ENCODE data around the gene COX19.

DNA sequence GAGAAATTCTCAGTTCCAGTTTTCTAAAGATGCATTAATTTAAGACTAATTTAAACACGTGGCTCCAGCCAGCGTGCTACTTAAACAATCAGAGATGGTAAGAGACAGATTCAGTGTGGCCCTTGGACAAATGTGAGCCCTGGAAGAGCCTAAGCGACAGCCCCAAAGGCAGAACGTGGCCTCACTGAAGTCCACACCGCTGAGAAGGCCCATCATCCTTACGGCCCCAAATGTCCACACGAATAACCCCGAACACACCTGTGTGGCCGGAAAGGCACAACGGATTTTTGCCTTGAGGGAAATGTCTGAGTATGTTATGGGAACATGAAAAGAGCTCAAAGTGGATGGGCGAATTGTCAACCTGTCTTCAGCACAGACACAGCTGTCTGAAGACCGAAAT, 3.2 kb downstream of the COX19 start:
- TF ChIP-seq POLR2AphosphoS5 (IDR thresholded peaks at IDR 0.05; ENCODE audit: low read depth) (no peak), JUNB (IDR thresholded peaks at IDR 0.05; ENCODE audit: unreplicated experiment) (no peak), EZH2phosphoT487 (IDR thresholded peaks at IDR 0.05; ENCODE audit: unreplicated experiment) (no peak), CREB1 (CRISPR knock-in tag; IDR thresholded peaks at IDR 0.05; ENCODE audit: low read depth) (no peak), EZH2 (IDR thresholded peaks at IDR 0.05; ENCODE audit: low read depth, unreplicated experiment) (no peak), ZNF331 (CRISPR knock-in tag; IDR thresholded peaks at IDR 0.05; ENCODE audit: low read depth) (no peak), NANOG (IDR thresholded peaks at IDR 0.05; ENCODE audit: borderline replicate concordance) (no peak)
- TF ChIP-seq, protein P1, sequence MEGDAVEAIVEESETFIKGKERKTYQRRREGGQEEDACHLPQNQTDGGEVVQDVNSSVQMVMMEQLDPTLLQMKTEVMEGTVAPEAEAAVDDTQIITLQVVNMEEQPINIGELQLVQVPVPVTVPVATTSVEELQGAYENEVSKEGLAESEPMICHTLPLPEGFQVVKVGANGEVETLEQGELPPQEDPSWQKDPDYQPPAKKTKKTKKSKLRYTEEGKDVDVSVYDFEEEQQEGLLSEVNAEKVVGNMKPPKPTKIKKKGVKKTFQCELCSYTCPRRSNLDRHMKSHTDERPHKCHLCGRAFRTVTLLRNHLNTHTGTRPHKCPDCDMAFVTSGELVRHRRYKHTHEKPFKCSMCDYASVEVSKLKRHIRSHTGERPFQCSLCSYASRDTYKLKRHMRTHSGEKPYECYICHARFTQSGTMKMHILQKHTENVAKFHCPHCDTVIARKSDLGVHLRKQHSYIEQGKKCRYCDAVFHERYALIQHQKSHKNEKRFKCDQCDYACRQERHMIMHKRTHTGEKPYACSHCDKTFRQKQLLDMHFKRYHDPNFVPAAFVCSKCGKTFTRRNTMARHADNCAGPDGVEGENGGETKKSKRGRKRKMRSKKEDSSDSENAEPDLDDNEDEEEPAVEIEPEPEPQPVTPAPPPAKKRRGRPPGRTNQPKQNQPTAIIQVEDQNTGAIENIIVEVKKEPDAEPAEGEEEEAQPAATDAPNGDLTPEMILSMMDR (conservative IDR thresholded peaks at IDR 0.05; ENCODE audit: low read depth in 2 of 2): no peak
- TF ChIP-seq, protein P2, sequence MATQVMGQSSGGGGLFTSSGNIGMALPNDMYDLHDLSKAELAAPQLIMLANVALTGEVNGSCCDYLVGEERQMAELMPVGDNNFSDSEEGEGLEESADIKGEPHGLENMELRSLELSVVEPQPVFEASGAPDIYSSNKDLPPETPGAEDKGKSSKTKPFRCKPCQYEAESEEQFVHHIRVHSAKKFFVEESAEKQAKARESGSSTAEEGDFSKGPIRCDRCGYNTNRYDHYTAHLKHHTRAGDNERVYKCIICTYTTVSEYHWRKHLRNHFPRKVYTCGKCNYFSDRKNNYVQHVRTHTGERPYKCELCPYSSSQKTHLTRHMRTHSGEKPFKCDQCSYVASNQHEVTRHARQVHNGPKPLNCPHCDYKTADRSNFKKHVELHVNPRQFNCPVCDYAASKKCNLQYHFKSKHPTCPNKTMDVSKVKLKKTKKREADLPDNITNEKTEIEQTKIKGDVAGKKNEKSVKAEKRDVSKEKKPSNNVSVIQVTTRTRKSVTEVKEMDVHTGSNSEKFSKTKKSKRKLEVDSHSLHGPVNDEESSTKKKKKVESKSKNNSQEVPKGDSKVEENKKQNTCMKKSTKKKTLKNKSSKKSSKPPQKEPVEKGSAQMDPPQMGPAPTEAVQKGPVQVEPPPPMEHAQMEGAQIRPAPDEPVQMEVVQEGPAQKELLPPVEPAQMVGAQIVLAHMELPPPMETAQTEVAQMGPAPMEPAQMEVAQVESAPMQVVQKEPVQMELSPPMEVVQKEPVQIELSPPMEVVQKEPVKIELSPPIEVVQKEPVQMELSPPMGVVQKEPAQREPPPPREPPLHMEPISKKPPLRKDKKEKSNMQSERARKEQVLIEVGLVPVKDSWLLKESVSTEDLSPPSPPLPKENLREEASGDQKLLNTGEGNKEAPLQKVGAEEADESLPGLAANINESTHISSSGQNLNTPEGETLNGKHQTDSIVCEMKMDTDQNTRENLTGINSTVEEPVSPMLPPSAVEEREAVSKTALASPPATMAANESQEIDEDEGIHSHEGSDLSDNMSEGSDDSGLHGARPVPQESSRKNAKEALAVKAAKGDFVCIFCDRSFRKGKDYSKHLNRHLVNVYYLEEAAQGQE (IDR thresholded peaks at IDR 0.05; ENCODE audit: unreplicated experiment): no peak
- TF ChIP-seq, protein P3, sequence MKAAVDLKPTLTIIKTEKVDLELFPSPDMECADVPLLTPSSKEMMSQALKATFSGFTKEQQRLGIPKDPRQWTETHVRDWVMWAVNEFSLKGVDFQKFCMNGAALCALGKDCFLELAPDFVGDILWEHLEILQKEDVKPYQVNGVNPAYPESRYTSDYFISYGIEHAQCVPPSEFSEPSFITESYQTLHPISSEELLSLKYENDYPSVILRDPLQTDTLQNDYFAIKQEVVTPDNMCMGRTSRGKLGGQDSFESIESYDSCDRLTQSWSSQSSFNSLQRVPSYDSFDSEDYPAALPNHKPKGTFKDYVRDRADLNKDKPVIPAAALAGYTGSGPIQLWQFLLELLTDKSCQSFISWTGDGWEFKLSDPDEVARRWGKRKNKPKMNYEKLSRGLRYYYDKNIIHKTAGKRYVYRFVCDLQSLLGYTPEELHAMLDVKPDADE (IDR thresholded peaks at IDR 0.05): no peak
- TF ChIP-seq, protein P4, sequence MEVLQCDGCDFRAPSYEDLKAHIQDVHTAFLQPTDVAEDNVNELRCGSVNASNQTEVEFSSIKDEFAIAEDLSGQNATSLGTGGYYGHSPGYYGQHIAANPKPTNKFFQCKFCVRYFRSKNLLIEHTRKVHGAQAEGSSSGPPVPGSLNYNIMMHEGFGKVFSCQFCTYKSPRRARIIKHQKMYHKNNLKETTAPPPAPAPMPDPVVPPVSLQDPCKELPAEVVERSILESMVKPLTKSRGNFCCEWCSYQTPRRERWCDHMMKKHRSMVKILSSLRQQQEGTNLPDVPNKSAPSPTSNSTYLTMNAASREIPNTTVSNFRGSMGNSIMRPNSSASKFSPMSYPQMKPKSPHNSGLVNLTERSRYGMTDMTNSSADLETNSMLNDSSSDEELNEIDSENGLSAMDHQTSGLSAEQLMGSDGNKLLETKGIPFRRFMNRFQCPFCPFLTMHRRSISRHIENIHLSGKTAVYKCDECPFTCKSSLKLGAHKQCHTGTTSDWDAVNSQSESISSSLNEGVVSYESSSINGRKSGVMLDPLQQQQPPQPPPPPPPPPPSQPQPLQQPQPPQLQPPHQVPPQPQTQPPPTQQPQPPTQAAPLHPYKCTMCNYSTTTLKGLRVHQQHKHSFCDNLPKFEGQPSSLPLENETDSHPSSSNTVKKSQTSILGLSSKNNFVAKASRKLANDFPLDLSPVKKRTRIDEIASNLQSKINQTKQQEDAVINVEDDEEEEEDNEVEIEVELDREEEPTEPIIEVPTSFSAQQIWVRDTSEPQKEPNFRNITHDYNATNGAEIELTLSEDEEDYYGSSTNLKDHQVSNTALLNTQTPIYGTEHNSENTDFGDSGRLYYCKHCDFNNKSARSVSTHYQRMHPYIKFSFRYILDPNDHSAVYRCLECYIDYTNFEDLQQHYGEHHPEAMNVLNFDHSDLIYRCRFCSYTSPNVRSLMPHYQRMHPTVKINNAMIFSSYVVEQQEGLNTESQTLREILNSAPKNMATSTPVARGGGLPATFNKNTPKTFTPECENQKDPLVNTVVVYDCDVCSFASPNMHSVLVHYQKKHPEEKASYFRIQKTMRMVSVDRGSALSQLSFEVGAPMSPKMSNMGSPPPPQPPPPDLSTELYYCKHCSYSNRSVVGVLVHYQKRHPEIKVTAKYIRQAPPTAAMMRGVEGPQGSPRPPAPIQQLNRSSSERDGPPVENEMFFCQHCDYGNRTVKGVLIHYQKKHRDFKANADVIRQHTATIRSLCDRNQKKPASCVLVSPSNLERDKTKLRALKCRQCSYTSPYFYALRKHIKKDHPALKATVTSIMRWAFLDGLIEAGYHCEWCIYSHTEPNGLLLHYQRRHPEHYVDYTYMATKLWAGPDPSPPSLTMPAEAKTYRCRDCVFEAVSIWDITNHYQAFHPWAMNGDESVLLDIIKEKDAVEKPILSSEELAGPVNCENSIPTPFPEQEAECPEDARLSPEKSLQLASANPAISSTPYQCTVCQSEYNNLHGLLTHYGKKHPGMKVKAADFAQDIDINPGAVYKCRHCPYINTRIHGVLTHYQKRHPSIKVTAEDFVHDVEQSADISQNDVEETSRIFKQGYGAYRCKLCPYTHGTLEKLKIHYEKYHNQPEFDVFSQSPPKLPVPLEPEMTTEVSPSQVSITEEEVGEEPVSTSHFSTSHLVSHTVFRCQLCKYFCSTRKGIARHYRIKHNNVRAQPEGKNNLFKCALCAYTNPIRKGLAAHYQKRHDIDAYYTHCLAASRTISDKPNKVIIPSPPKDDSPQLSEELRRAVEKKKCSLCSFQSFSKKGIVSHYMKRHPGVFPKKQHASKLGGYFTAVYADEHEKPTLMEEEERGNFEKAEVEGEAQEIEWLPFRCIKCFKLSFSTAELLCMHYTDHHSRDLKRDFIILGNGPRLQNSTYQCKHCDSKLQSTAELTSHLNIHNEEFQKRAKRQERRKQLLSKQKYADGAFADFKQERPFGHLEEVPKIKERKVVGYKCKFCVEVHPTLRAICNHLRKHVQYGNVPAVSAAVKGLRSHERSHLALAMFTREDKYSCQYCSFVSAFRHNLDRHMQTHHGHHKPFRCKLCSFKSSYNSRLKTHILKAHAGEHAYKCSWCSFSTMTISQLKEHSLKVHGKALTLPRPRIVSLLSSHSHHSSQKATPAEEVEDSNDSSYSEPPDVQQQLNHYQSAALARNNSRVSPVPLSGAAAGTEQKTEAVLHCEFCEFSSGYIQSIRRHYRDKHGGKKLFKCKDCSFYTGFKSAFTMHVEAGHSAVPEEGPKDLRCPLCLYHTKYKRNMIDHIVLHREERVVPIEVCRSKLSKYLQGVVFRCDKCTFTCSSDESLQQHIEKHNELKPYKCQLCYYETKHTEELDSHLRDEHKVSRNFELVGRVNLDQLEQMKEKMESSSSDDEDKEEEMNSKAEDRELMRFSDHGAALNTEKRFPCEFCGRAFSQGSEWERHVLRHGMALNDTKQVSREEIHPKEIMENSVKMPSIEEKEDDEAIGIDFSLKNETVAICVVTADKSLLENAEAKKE (CRISPR knock-in tag; IDR thresholded peaks at IDR 0.05): no peak
